ENCODE results near the gene SPAG5. TPM values are rescaled to one million over a fixed set of nuclear protein-coding genes. Genes with fewer than 3 reads are reported as not detected.

Gene SPAG5
- total and polyA plus RNA-seq, 9 of the 15 experiments (the other 6 are each of a cell fraction or from before 2014, with no cell fraction given) = 94.4 to 286 (median 151) TPM

DNA sequence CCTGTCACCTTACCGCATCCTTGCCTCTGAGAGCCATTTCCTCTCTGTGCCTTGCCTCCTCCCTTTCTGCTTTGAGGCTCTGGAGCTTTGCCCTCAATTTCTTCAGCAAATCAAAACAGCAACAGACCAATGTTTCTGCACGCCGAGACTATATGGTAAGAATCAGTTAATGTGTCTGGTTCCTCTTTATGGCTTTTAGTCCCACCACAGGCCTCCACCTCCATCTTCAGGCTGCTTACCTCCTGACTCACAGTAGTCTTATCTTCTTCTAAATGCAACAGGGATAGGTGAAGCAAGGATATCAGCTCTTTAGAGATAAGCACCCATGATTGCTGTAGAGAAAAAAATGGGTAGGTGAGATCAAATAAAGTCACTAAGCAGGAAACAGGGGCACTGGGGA is 13.0 kb downstream of the SPAG5 start:
- TF ChIP-seq NFRKB (IDR thresholded peaks at IDR 0.05; ENCODE audit: low read depth) (no peak), ZFP36 (IDR thresholded peaks at IDR 0.05; ENCODE audit: low read depth, low read length, partially characterized antibody) (no peak), JUND (IDR thresholded peaks at IDR 0.05; ENCODE audit: borderline replicate concordance, low read depth, low read length) (no peak), JUND (tag; IDR thresholded peaks at IDR 0.05; ENCODE audit: borderline replicate concordance, low read depth, low read length) (no peak), TCF3 (CRISPR knock-in tag; IDR thresholded peaks at IDR 0.05) (no peak), KHSRP (IDR thresholded peaks at IDR 0.05) (no peak), TCF7L2 (IDR thresholded peaks at IDR 0.05; ENCODE audit: low read depth, low read length) (no peak), FOXA1 (IDR thresholded peaks at IDR 0.05; ENCODE audit: borderline replicate concordance) (no peak), TAF1 (IDR thresholded peaks at IDR 0.05; ENCODE audit: control insufficient read depth, extremely low read depth, insufficient read depth, low read length, severe bottlenecking) (no peak), MTA3 (IDR thresholded peaks at IDR 0.05; ENCODE audit: borderline replicate concordance) (no peak)
- TF ChIP-seq, protein P1, sequence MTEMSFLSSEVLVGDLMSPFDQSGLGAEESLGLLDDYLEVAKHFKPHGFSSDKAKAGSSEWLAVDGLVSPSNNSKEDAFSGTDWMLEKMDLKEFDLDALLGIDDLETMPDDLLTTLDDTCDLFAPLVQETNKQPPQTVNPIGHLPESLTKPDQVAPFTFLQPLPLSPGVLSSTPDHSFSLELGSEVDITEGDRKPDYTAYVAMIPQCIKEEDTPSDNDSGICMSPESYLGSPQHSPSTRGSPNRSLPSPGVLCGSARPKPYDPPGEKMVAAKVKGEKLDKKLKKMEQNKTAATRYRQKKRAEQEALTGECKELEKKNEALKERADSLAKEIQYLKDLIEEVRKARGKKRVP (CRISPR knock-in tag; IDR thresholded peaks at IDR 0.05) = no peak
- TF ChIP-seq, protein P2, sequence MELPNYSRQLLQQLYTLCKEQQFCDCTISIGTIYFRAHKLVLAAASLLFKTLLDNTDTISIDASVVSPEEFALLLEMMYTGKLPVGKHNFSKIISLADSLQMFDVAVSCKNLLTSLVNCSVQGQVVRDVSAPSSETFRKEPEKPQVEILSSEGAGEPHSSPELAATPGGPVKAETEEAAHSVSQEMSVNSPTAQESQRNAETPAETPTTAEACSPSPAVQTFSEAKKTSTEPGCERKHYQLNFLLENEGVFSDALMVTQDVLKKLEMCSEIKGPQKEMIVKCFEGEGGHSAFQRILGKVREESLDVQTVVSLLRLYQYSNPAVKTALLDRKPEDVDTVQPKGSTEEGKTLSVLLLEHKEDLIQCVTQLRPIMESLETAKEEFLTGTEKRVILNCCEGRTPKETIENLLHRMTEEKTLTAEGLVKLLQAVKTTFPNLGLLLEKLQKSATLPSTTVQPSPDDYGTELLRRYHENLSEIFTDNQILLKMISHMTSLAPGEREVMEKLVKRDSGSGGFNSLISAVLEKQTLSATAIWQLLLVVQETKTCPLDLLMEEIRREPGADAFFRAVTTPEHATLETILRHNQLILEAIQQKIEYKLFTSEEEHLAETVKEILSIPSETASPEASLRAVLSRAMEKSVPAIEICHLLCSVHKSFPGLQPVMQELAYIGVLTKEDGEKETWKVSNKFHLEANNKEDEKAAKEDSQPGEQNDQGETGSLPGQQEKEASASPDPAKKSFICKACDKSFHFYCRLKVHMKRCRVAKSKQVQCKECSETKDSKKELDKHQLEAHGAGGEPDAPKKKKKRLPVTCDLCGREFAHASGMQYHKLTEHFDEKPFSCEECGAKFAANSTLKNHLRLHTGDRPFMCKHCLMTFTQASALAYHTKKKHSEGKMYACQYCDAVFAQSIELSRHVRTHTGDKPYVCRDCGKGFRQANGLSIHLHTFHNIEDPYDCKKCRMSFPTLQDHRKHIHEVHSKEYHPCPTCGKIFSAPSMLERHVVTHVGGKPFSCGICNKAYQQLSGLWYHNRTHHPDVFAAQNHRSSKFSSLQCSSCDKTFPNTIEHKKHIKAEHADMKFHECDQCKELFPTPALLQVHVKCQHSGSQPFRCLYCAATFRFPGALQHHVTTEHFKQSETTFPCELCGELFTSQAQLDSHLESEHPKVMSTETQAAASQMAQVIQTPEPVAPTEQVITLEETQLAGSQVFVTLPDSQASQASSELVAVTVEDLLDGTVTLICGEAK (IDR thresholded peaks at IDR 0.05) = no peak
- TF ChIP-seq, protein P2 (CRISPR knock-in tag; IDR thresholded peaks at IDR 0.05) = no peak
- no peaks in the 10 kb centered on the region for H3K27me3 ChIP-seq (ENCODE audit: control insufficient read depth in 2 of 2, insufficient read depth in 2 of 2, low read length in 2 of 2)
- no peaks in the 10 kb centered on the region for H3K4me1 ChIP-seq (replicated peaks in 1 of 2; ENCODE audit: control insufficient read depth in 2 of 2, insufficient read depth in 2 of 2, low read length in 2 of 2)
- H3K9me1 ChIP-seq (ENCODE audit: control insufficient read depth, insufficient read depth, low read length) = peaks cover 3% of the 10 kb centered on the region
- H3K36me3 ChIP-seq (ENCODE audit: control insufficient read depth, insufficient read depth, low read length) = peaks cover 90% of the 10 kb centered on the region
- H3K79me2 ChIP-seq (ENCODE audit: control insufficient read depth, insufficient read depth, low read length) = 0 out of 3 replicates have a peak, but pooled peaks cover 2% of the 10 kb centered on the region
- no TSS peak for BruUV-seq (replicated peaks)
- no peak overlapping the region for H3K4me3 ChIP-seq
- no peak overlapping the region for H3K27ac ChIP-seq (ENCODE audit: extremely low read depth, low read depth, low read length)
- no peaks in the 10 kb centered on the region for H3K9me3 ChIP-seq (replicated peaks; ENCODE audit: control insufficient read depth, insufficient read depth, low read depth, low read length)
- H3K9ac ChIP-seq (ENCODE audit: insufficient read depth in 1 of 2, low read depth in 2 of 2, low read length in 2 of 2) = no peak overlapping the region
- WGBS (ENCODE audit: insufficient coverage, low coverage, missing lambda C conversion rate) = 86% methylated on average over 3 of the region's 3 CpGs
- no peak for FAIRE-seq
- no peak for ATAC-seq
- in situ Hi-C loops (cut with MboI) = no loop called here
- intact Hi-C loops (cut with micrococcal nuclease) = no loop called here
- POLR2A ChIA-PET = interaction anchor here (0.7 to 16.7 kb wide), 4 partner anchors 9 to 512 kb away, joined by 3 to 274 read pairs (median 16); partner anchors contain the start of genes ALDOC, PIGS and SPAG5
- no peaks in the 10 kb centered on the region for H4K20me1 ChIP-seq (replicated peaks; ENCODE audit: control insufficient read depth, insufficient read depth, low read length)
- H3K4me2 ChIP-seq (ENCODE audit: insufficient read depth, low read length) = no peak overlapping the region
- no peak overlapping the region for H2AFZ ChIP-seq (ENCODE audit: low read depth, low read length)
- DNase-seq (ENCODE audit: extremely low read depth in 1 of 4, low spot score in 3 of 4) = no peak
- CTCF ChIA-PET (ENCODE audit: low intra/inter-chr PET ratio) = no interaction called here

Measured in K562 (cell line).